Measurements from ENCODE around the gene PDE4D.
"Not testable (repeated sequence)": the region's sequence is repeated elsewhere in the genome, so short reads cannot be mapped to it uniquely, and the experiment has no call there.

PDE4D gene

GRCh38 chr5:59587489-59588337 lies 305.8 kb downstream of the PDE4D start:
- DNase-seq (ENCODE audit: low read depth in 4 of 4, low spot score in 1 of 4): no peak

DNA sequence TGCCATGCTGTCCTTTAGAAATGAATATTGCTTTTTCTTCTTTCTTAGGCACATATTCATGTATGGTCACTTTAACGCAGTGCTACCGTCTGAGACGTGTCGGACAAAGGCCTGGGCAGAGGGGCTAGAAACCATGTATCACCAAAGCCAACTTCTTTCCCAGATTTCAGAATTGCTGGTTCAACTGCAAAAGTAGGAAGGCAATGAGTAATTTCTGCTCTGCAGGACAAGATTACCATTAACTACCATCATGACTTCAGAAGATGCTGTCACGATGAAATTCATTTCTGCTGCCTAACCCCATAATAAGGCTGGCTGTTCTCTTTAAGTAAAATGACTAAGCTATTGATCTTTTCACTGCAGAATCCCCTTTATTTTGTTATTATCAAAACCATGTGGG lies 306.7 kb downstream of the PDE4D start:
- DNase-seq (ENCODE audit: low read depth in 4 of 4, low spot score in 1 of 4): no peak

DNA sequence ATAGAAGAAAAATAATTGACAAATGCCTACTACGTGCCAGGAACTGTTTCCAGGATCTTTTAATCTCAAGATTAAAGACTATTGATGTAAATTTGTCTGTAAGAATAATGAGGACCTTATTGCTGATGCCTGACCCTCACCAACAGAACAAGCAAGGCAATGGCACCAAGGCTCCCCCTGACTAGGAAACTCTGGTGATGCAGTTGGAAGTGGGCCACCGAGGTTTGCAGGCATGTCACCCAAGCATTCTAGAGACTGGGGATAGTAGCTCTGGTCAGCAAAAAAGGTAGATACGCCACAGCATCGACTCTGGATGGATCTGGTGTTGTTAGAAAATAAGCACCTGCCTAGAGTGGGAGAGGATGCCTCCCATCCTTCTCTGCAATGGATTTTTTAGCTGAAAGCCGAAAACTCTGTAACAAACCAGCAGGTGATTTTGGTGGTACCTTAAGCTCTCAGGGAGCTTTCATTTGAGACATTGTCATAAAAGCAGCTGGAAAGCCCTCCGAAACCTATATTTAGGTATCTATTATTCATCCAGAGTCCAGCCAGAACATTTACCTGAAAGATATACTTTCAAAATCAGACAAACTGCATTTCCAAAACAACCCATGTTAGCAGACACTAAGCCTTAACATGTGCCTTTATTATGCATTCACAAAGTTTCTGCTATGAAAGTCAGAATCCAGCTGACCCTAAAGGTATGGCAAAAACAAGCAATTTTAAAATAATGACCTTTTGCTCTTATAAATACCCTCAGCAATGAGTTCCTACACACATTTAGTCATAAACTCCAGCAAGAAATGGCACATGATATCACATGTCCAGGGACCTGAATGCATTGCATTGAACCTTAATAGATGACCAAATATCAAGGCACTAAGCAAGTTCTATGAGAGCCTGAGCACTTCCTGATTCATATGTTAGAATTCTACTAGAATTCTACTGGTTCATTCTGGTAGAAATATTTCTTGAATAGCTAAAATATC lies 308.4 kb downstream of the PDE4D start:
- DNase-seq (ENCODE audit: low read depth in 4 of 4, low spot score in 1 of 4): no peak

- no peak for DNase-seq (ENCODE audit: low read depth in 4 of 4, low spot score in 1 of 4)
Observed at GRCh38 chr5:59583810-59584562, 309.5 kb downstream of the PDE4D start.

DNA sequence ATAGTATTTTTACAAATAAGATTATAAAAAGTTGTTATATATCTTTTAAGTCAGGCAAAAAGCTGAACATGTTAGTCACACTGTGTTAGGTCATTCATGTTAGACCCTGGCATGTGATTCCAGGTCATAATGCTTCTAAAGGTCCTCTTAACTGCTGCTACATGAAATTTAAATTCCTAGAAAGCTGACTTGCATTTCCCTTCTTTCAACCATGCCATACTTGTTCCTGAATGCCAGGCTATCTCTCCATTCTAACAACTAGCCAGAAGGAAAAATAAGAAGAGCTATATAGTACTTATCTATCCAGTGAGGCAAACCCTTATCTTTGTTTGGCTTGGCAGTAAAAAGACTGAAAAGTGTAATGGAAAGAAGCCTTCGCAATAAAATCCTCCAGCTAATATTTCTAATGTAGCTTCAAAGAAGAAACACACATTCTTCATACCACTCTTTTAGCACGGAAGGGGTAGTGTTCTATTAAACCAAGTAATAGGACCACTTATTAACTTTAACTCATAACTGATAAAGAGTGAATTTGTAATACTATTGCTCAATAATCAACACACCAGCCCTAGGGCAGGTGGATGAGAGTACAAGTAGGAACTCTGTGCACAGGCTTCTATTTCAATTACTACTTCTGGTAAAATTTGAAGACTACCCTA lies 310.2 kb downstream of the PDE4D start:
- no peak for DNase-seq (ENCODE audit: low read depth in 4 of 4, low spot score in 1 of 4)

DNA sequence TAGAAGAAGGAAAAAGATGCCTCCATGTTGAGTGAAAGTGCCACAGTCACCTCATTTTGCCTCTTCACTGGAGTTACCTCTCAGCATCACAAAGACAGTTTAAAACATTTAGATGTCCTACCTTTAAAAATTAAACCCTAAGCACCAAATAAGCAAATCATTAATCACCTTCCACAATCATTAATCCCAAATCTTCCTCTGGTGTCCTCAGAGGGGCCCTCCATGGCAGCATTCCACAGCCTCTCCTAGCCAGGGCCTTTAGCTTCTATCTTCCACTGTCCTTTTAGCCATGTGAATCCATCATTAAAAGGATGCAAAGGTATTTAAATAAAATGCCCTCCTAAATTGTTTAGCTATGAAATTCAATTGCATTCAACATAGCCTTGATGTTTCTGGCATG lies 310.8 kb downstream of the PDE4D start:
- no peak for DNase-seq (ENCODE audit: low read depth in 4 of 4, low spot score in 1 of 4)

DNA sequence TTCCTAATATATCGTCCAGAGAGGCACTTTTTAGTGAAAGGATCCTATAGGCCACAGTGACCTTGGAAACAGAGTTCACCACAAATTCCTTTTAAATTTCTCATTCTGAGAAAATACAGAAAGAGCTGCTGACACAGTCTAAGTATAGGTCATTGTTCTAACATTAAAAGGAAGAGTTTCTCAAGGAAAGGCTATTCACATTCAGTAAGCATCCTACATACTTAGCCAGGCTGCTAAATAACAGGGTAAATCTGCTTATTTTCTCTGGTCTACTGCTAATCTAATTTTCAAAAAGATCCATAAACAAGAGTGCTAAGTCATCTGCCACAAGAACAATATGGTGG lies 313.7 kb downstream of the PDE4D start:
- no peak for DNase-seq (ENCODE audit: low read depth in 4 of 4, low spot score in 1 of 4)

GRCh38 chr5:59579101-59579823 lies 314.3 kb downstream of the PDE4D start:
- no peak for DNase-seq (ENCODE audit: low read depth in 4 of 4, low spot score in 1 of 4)

GRCh38 chr5:59577485-59577884 lies 316.0 kb downstream of the PDE4D start:
- no peak for DNase-seq (ENCODE audit: low read depth in 4 of 4, low spot score in 1 of 4)

DNA sequence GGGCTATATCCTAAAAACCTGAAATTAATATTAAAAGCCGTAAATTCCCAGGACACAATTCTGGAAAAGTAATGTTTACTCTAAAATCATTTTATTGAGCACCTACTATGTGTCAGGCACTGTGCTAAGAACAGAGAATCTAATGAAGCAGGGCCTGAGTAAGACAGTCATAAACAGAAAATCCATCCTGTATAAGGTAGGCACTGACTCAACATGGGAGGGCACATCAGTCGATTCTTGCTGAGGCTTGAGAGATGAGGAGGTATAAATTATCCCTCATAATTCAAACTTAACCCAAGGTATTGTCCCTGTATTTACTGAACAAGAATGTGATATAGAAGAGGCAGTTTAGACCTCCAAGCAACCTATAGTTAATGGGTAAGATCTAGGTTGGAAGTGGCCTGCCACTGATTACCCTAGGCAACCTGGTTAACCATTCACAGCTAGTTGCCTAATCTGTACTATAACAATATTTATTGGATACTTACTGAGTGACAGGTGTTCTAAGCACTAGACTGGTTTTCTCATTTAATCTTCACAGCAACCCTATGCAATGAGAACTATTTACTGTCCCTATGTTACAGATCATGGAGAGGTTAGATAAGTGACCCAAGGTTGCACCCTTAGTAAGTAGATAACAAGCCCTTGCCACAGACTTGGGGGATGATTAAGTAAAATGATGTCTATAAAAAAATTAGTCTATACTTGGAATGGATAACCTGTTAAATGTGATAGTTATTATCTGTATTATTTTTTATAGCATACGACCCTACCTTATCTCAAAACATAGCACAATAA lies 317.7 kb downstream of the PDE4D start:
- no peak for DNase-seq (ENCODE audit: low read depth in 4 of 4, low spot score in 1 of 4)

DNA sequence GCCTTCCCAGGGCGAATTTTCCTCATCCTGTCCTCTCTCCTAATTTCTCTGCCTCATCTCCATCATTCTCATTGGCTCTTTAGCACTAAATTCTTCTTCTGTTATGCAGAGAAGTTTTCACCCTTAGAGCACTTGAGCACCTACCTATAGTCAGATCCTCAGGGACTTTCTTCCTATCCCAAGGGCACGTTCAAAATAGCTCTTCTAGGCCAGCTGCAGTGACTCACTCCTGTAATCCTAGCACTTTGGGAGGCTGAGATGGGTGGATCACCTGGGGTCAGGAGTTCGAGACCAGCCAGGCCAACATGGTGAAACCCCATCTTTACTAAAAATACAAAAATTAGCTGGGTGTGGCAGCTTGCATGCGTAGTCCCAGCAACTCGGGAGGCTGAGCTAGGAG lies 320.0 kb downstream of the PDE4D start:
- DNase-seq (ENCODE audit: low read depth in 4 of 4, low spot score in 1 of 4): not testable (repeated sequence)

DNA sequence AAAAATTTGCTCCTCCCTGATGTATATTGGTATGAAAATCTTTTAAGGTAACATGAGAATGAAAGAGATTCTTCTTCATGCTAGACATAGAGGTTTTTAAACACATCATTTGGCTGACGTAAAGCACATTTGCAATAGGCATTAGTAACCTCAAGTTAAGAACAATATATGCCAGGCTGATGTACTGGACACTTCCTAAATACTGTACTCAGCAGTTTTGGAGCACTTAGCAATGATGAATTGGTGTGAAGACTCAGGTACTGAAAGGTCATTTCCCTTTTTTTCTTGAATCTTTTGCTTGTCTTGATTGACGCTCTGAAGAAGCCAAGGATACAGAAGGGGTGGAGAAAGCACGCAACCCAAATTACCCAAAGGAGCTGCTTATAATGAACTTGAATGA lies 322.5 kb downstream of the PDE4D start:
- no peak for DNase-seq (ENCODE audit: low read depth in 4 of 4, low spot score in 1 of 4)

- no peak for DNase-seq (ENCODE audit: low read depth in 4 of 4, low spot score in 1 of 4)
Observed at GRCh38 chr5:59569608-59570334, 323.8 kb downstream of the PDE4D start.

DNA sequence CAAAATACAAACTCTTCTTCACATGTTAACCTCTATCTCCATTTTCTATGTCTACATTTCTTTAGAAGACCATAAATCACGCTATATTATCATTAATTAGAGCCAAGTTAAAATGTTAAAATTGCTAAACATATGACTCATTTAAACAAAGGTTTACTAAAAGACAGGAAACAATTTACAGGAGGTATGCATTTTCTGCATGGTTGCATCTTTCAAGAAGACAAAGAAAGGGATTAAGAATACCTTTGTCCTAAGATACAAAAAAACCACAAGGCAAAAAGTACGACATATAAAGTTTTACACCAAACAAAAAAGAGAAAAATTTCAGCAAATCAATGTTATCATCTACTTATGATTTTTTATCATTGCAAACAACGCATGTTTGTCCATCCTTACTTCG lies 324.4 kb downstream of the PDE4D start:
- no peak for DNase-seq (ENCODE audit: low read depth in 4 of 4, low spot score in 1 of 4)

DNA sequence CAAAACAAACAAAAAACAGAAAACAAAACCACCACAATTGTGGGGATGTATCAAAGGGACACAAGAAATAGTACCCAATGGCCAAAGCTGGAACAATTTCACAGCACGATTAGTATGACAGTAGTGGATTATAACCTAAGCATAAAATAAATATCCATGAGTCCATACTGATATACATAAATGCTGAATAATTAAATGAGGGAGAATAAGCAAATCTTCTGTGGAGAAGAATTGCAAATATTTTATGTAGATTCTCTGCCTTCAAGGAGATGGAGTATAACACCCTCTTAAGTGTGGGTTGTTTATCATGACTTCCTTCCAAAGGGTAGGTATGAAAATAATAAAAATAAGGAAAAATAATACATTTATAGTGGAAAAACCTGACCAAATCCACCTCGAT lies 325.4 kb downstream of the PDE4D start:
- DNase-seq (ENCODE audit: low read depth in 4 of 4, low spot score in 1 of 4): no peak

DNA sequence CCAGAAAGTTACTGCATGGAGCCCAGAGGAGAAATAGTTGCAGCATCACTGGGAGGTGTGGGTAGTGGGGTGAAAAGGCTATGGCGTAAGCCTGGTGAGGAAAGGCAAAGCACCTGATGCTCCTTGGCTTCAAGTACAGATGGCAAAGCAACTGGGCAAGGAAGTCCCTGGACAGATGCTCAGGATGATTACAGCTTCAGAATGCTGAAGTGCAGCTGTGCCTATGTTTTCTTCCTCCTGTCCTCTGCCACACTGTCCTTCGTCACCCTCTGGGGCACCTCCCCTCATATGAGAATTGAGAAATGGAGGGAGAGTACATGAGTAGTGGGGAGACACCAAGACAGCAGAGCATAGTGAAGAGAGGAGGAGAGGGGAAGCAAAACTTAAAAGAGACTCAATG lies 328.0 kb downstream of the PDE4D start:
- no peak for DNase-seq (ENCODE audit: low read depth in 4 of 4, low spot score in 1 of 4)

- DNase-seq (ENCODE audit: low read depth in 4 of 4, low spot score in 1 of 4): no peak
Observed at GRCh38 chr5:59564895-59565294, 328.6 kb downstream of the PDE4D start.

DNA sequence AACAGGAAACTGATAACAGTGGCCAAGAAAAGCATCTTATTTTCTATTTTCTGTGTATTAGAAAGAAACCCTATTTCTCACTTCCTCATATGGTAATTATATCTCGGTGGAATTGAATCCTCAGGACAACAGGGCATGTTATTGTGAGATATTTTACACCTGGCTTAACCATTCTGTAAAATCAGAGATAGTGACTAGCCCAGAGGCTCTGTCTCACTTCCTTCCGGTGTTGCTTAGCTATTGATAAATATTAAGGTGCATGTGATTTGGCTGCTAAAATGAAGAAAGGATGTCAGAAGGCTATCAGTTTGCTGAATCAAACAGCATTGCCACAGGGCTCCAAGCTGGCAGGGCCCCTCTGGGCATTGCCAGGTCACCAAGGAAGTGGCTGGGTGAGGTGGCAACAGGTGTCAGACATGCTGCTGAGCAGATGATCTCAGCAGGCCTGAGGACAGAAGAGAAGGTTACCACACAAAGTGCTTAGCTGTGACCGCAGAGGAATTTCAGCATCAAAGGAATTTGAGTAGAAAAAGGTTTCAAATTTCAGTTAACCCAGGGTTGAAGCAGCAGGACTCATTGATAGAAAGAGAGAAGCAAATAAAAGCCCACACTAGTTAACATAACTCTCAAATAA lies 330.7 kb downstream of the PDE4D start:
- no peak for DNase-seq (ENCODE audit: low read depth in 4 of 4, low spot score in 1 of 4)
